BLaER1 treated with 17β-estradiol and CSF1 and Interleukin-3, amounts not matched to agents 10 nM and 100 nM (cell line): ENCODE data around the gene PDE1C.

Experiments
- H3K27ac ChIP-seq, 11 experiments: shearing (Covaris generic); formaldehyde crosslinking; 2 replicates each; pipeline ENCODE4 v1.8.1; 2022
- H3K27me3 ChIP-seq, 11 experiments: shearing (Covaris generic); formaldehyde crosslinking; 2 replicates each; pipeline ENCODE4 v1.8.1; 2022
- H3K36me3 ChIP-seq, 11 experiments: shearing (Covaris generic); formaldehyde crosslinking; 2 replicates each; pipeline ENCODE4 v1.8.1; 2022
- H3K4me1 ChIP-seq, 10 experiments: shearing (Covaris generic); formaldehyde crosslinking; 2 replicates each; pipeline ENCODE4 v1.8.1; 2022
- H3K4me2 ChIP-seq, 11 experiments: shearing (Covaris generic); formaldehyde crosslinking; 2 replicates each; pipeline ENCODE4 v1.8.1; 2022
- H3K4me3 ChIP-seq, 10 experiments: shearing (Covaris generic); formaldehyde crosslinking; 2 replicates each; pipeline ENCODE4 v1.8.1; 2022
- H3K9ac ChIP-seq, 11 experiments: shearing (Covaris generic); formaldehyde crosslinking; 2 replicates each; pipeline ENCODE4 v1.8.1; 2022
- H3K9me3 ChIP-seq, 11 experiments: shearing (Covaris generic); formaldehyde crosslinking; replicated peaks in 1 of 11; 2 replicates each; pipeline ENCODE4 v1.8.1; 2022
- H4K20me1 ChIP-seq, 11 experiments: shearing (Covaris generic); formaldehyde crosslinking; 2 replicates each; pipeline ENCODE4 v1.8.1; 2022
- Cebpa-rat ChIP-seq, 11 experiments: shearing (Covaris generic); IDR thresholded peaks; 2 replicates each; pipeline ENCODE4 v1.8.1; 2022

PDE1C gene

GRCh38 chr7:31758755-31759154 lies 311.5 kb downstream of the PDE1C start:
- H4K20me1 ChIP-seq, result no peaks in the 10 kb centered on the region
- no peak for TF ChIP-seq Cebpa-rat (IDR thresholded peaks at IDR 0.05)
- H3K36me3 ChIP-seq, result no peaks in the 10 kb centered on the region
- no peak overlapping the region for H3K4me3 ChIP-seq
- no peaks in the 10 kb centered on the region for H3K4me1 ChIP-seq
- H3K4me2 ChIP-seq, result no peak overlapping the region
- no peaks in the 10 kb centered on the region for H3K9me3 ChIP-seq
- no peak overlapping the region for H3K9ac ChIP-seq
- no peaks in the 10 kb centered on the region for H3K27me3 ChIP-seq
- no peak overlapping the region for H3K27ac ChIP-seq

GRCh38 chr7:31751726-31752125 lies 318.5 kb downstream of the PDE1C start:
- no peak for TF ChIP-seq Cebpa-rat (IDR thresholded peaks at IDR 0.05)
- Histone ChIP-seq H3K9me3 (peaks cover 0 to 10% (median 0%) of the 10 kb centered on the region in 11 experiments; a peak in 4 of 22 replicates), H3K9ac (no peak overlapping the region), H3K27me3 (no peaks in the 10 kb centered on the region), H3K27ac (no peak overlapping the region), H3K4me2 (no peak overlapping the region), H3K4me1 (no peaks in the 10 kb centered on the region), H4K20me1 (no peaks in the 10 kb centered on the region), H3K4me3 (no peak overlapping the region), H3K36me3 (no peaks in the 10 kb centered on the region)

GRCh38 chr7:31748084-31748483 lies 322.1 kb downstream of the PDE1C start:
- no peak overlapping the region for H3K9ac ChIP-seq
- no peaks in the 10 kb centered on the region for H4K20me1 ChIP-seq
- no peaks in the 10 kb centered on the region for H3K36me3 ChIP-seq
- H3K9me3 ChIP-seq, result peaks cover 0 to 10% (median 0%) of the 10 kb centered on the region in 11 experiments; a peak in 4 of 22 replicates
- H3K4me1 ChIP-seq, result peaks cover 0 to 18% (median 0%) of the 10 kb centered on the region in 10 experiments; a peak in 4 of 20 replicates
- H3K27me3 ChIP-seq, result no peaks in the 10 kb centered on the region
- no peak overlapping the region for H3K4me2 ChIP-seq
- no peak for TF ChIP-seq Cebpa-rat (IDR thresholded peaks at IDR 0.05)
- no peak overlapping the region for H3K27ac ChIP-seq
- H3K4me3 ChIP-seq, result no peak overlapping the region

- H3K27me3 ChIP-seq, result no peaks in the 10 kb centered on the region
- no peaks in the 10 kb centered on the region for H4K20me1 ChIP-seq
- no peak for TF ChIP-seq Cebpa-rat (IDR thresholded peaks at IDR 0.05)
- no peak overlapping the region for H3K9ac ChIP-seq
- peaks cover 0 to 21% (median 0%) of the 10 kb centered on the region in 10 experiments; a peak in 4 of 20 replicates for H3K4me1 ChIP-seq
- no peak overlapping the region for H3K27ac ChIP-seq
- peaks cover 0 to 10% (median 0%) of the 10 kb centered on the region in 11 experiments; a peak in 4 of 22 replicates for H3K9me3 ChIP-seq
- H3K4me2 ChIP-seq, result no peak overlapping the region
- no peak overlapping the region for H3K4me3 ChIP-seq
- H3K36me3 ChIP-seq, result no peaks in the 10 kb centered on the region
Observed at GRCh38 chr7:31747553-31747952, 322.7 kb downstream of the PDE1C start.

- no peaks in the 10 kb centered on the region for H4K20me1 ChIP-seq
- H3K27me3 ChIP-seq, result no peaks in the 10 kb centered on the region
- peak overlapping the region in 1 of 11 experiments; percentile 43; a peak in 1 of 22 replicates for H3K9ac ChIP-seq
- no peak overlapping the region; a peak in 2 of 22 replicates for H3K27ac ChIP-seq
- H3K4me1 ChIP-seq, result peaks cover 0 to 21% (median 0%) of the 10 kb centered on the region in 10 experiments; a peak in 4 of 20 replicates
- TF ChIP-seq Cebpa-rat (IDR thresholded peaks at IDR 0.05), result no peak
- H3K4me2 ChIP-seq, result peak overlapping the region in 2 of 11 experiments; percentile 66 to 72; a peak in 3 of 22 replicates
- peaks cover 0 to 10% (median 0%) of the 10 kb centered on the region in 11 experiments; a peak in 4 of 22 replicates for H3K9me3 ChIP-seq
- no peaks in the 10 kb centered on the region for H3K36me3 ChIP-seq
- no peak overlapping the region for H3K4me3 ChIP-seq
Observed at GRCh38 chr7:31744294-31744874, 325.8 kb downstream of the PDE1C start.

GRCh38 chr7:31741852-31742251 lies 328.4 kb downstream of the PDE1C start:
- Histone ChIP-seq H3K27ac (no peak overlapping the region), H3K36me3 (no peaks in the 10 kb centered on the region), H4K20me1 (no peaks in the 10 kb centered on the region), H3K27me3 (no peaks in the 10 kb centered on the region), H3K4me1 (peaks cover 6 to 25% (median 8%) of the 10 kb centered on the region in 10 experiments; a peak in 18 of 20 replicates), H3K4me2 (no peak overlapping the region), H3K9me3 (no peaks in the 10 kb centered on the region), H3K9ac (no peak overlapping the region), H3K4me3 (no peak overlapping the region)
- TF ChIP-seq Cebpa-rat (IDR thresholded peaks at IDR 0.05), result no peak

- no peak for TF ChIP-seq Cebpa-rat (IDR thresholded peaks at IDR 0.05)
- Histone ChIP-seq H3K9me3 (no peaks in the 10 kb centered on the region), H3K4me1 (peaks cover 4 to 9% (median 7%) of the 10 kb centered on the region in 10 experiments; a peak in 16 of 20 replicates), H3K4me3 (no peak overlapping the region), H4K20me1 (no peaks in the 10 kb centered on the region), H3K4me2 (no peak overlapping the region), H3K27me3 (no peaks in the 10 kb centered on the region), H3K27ac (no peak overlapping the region), H3K36me3 (no peaks in the 10 kb centered on the region), H3K9ac (no peak overlapping the region)
Observed at GRCh38 chr7:31735991-31736982, 333.9 kb downstream of the PDE1C start.

GRCh38 chr7:31734456-31734855 lies 335.8 kb downstream of the PDE1C start:
- Histone ChIP-seq H3K36me3 (no peaks in the 10 kb centered on the region), H3K27me3 (no peaks in the 10 kb centered on the region), H3K9ac (no peak overlapping the region), H3K27ac (no peak overlapping the region), H3K4me3 (no peak overlapping the region), H3K9me3 (no peaks in the 10 kb centered on the region), H3K4me2 (no peak overlapping the region), H4K20me1 (no peaks in the 10 kb centered on the region), H3K4me1 (peaks cover 4 to 9% (median 7%) of the 10 kb centered on the region in 10 experiments; a peak in 16 of 20 replicates)
- TF ChIP-seq Cebpa-rat (IDR thresholded peaks at IDR 0.05), result no peak

GRCh38 chr7:31729195-31729804 lies 340.9 kb downstream of the PDE1C start:
- no peaks in the 10 kb centered on the region for H4K20me1 ChIP-seq
- no peaks in the 10 kb centered on the region for H3K36me3 ChIP-seq
- no peak for TF ChIP-seq Cebpa-rat (IDR thresholded peaks at IDR 0.05)
- no peaks in the 10 kb centered on the region for H3K4me1 ChIP-seq
- no peaks in the 10 kb centered on the region for H3K9me3 ChIP-seq
- H3K27me3 ChIP-seq, result no peaks in the 10 kb centered on the region
- no peak overlapping the region for H3K4me3 ChIP-seq
- H3K27ac ChIP-seq, result no peak overlapping the region
- no peak overlapping the region for H3K4me2 ChIP-seq
- no peak overlapping the region for H3K9ac ChIP-seq
